GM10847 (cell line): ENCODE data around the gene MCTP2.

Source experiments
- POLR2A ChIP-seq: IDR thresholded peaks from 2 replicates; pipeline ENCODE4 v1.6.1; 2011; ENCODE audit not compliant: insufficient read length; ENCODE audit errors: extremely low read depth

The MCTP2 gene

GRCh38 chr15:94230431-94230882, 904 bp upstream of the MCTP2 start:
- TF ChIP-seq POLR2A = no peak

- peak; percentile 14 for TF ChIP-seq POLR2A
Observed at GRCh38 chr15:94231723-94232468, 535 bp downstream of the MCTP2 start.

GRCh38 chr15:94233441-94233840, 2.1 kb downstream of the MCTP2 start:
- TF ChIP-seq POLR2A = no peak

- no peak for TF ChIP-seq POLR2A
Observed at GRCh38 chr15:94234300-94234699, 2.9 kb downstream of the MCTP2 start.

GRCh38 chr15:94235041-94235440, 3.7 kb downstream of the MCTP2 start:
- no peak for TF ChIP-seq POLR2A

- no peak for TF ChIP-seq POLR2A
Observed at GRCh38 chr15:94235646-94236045, 4.3 kb downstream of the MCTP2 start.

- no peak for TF ChIP-seq POLR2A
Observed at GRCh38 chr15:94236608-94237007, 5.2 kb downstream of the MCTP2 start.

GRCh38 chr15:94237903-94238302, 6.5 kb downstream of the MCTP2 start:
- no peak for TF ChIP-seq POLR2A

GRCh38 chr15:94238539-94239118, 7.3 kb downstream of the MCTP2 start:
- no peak for TF ChIP-seq POLR2A

GRCh38 chr15:94239474-94239873, 8.1 kb downstream of the MCTP2 start:
- TF ChIP-seq POLR2A = no peak

- TF ChIP-seq POLR2A = no peak
Observed at GRCh38 chr15:94240480-94240879, 9.1 kb downstream of the MCTP2 start.

GRCh38 chr15:94242257-94242656, 10.9 kb downstream of the MCTP2 start:
- TF ChIP-seq POLR2A = no peak

- no peak for TF ChIP-seq POLR2A
Observed at GRCh38 chr15:94243418-94243817, 12.1 kb downstream of the MCTP2 start.

- TF ChIP-seq POLR2A = no peak
Observed at GRCh38 chr15:94246016-94246415, 14.7 kb downstream of the MCTP2 start.

- TF ChIP-seq POLR2A = no peak
Observed at GRCh38 chr15:94247789-94248638, 16.7 kb downstream of the MCTP2 start.

- no peak for TF ChIP-seq POLR2A
Observed at GRCh38 chr15:94250801-94251200, 19.4 kb downstream of the MCTP2 start.
